Activated CD8-positive, alpha-beta T cell treated with anti-CD3 and anti-CD28 coated beads for 36 hours (primary cell): ENCODE results near the gene CLDN5. TPM values are rescaled to one million over a fixed set of nuclear protein-coding genes. Genes with fewer than 3 reads are reported as not detected.

Experiments used
- ATAC-seq: fragments of 200-7000 bp; cut with Tn5 transposase; one replicate; pipeline ENCODE4 v1.10.0; 2021; ENCODE audit warnings: mild to moderate bottlenecking, moderate library complexity
- CTCF ChIA-PET: fragments of 350-600 bp; sonication (Branson Sonifier 250); formaldehyde crosslinking; loops from one replicate; lab custom pipeline; 2021; ENCODE audit warnings: antibody characterized with exemption; lab: Charles Lee
- POLR2A ChIA-PET: fragments of 350-600 bp; sonication (Branson Sonifier 250); formaldehyde crosslinking; loops from one replicate; lab custom pipeline; 2021; ENCODE audit warnings: antibody characterized with exemption; lab: Charles Lee
- DNase-seq: peaks from one replicate; pipeline ENCODE4 v3.0.0-alpha.2; 2020
- H3K27ac Mint-ChIP-seq: one replicate; pipeline ENCODE4 v1.8.0; 2021; ENCODE audit warnings: mild to moderate bottlenecking, mixed read lengths
- H3K27me3 Mint-ChIP-seq: one replicate; pipeline ENCODE4 v1.8.0; 2021; ENCODE audit warnings: mixed read lengths
- H3K36me3 Mint-ChIP-seq: one replicate; pipeline ENCODE4 v1.8.0; 2021; ENCODE audit warnings: low read depth, mixed read lengths
- H3K4me1 Mint-ChIP-seq: one replicate; pipeline ENCODE4 v1.8.0; 2021; ENCODE audit warnings: low read depth, mixed read lengths
- H3K4me3 Mint-ChIP-seq: one replicate; pipeline ENCODE4 v1.8.0; 2021; ENCODE audit warnings: mild to moderate bottlenecking, moderate library complexity, mixed read lengths
- H3K9me3 Mint-ChIP-seq: one replicate; pipeline ENCODE4 v1.8.0; 2021; ENCODE audit warnings: mixed read lengths
- intact Hi-C: fragments of 100-400 bp; cut with micrococcal nuclease; formaldehyde crosslinking; loops from one replicate; pipeline ENCODE4 v1.10.0; 2022
- total RNA-seq, 2 experiments: library from RNA; stranded (reverse); gene quantifications; one replicate each; pipeline ENCODE4 v1.2.3, GENCODE V29; 2021
- TF ChIP-seq, protein P1 (sequence below): fragments of 200-600 bp; IDR thresholded peaks from one replicate; pipeline ENCODE4 v1.8.0; 2022; ENCODE audit warnings: antibody characterized with exemption, mild to moderate bottlenecking

Gene CLDN5
- total RNA-seq, 2 experiments from 2014 or later, result not detected

GRCh38 chr22:19509191-19509590 is 15.0 kb downstream of the CLDN5 start:
- no peak overlapping the region for H3K4me3 Mint-ChIP-seq
- ATAC-seq (no peak), DNase-seq (no peak)
- CTCF ChIA-PET, result no interaction called here
- H3K27me3 Mint-ChIP-seq, result no peaks in the 10 kb centered on the region
- no peak overlapping the region for H3K27ac Mint-ChIP-seq
- peaks cover 4% of the 10 kb centered on the region for H3K9me3 Mint-ChIP-seq
- TF ChIP-seq, protein P1, sequence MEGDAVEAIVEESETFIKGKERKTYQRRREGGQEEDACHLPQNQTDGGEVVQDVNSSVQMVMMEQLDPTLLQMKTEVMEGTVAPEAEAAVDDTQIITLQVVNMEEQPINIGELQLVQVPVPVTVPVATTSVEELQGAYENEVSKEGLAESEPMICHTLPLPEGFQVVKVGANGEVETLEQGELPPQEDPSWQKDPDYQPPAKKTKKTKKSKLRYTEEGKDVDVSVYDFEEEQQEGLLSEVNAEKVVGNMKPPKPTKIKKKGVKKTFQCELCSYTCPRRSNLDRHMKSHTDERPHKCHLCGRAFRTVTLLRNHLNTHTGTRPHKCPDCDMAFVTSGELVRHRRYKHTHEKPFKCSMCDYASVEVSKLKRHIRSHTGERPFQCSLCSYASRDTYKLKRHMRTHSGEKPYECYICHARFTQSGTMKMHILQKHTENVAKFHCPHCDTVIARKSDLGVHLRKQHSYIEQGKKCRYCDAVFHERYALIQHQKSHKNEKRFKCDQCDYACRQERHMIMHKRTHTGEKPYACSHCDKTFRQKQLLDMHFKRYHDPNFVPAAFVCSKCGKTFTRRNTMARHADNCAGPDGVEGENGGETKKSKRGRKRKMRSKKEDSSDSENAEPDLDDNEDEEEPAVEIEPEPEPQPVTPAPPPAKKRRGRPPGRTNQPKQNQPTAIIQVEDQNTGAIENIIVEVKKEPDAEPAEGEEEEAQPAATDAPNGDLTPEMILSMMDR, result no peak
- peaks cover 78% of the 10 kb centered on the region for H3K36me3 Mint-ChIP-seq
- intact Hi-C loops, result no loop called here
- POLR2A ChIA-PET, result interaction anchor here (1.3 kb wide), 1 partner anchor 12 kb away, joined by 3 read pairs; no protein-coding TSS in a partner anchor
- peaks cover 13% of the 10 kb centered on the region for H3K4me1 Mint-ChIP-seq

- ATAC-seq (no peak), DNase-seq (no peak)
- intact Hi-C loops, result no loop called here
- ChIA-PET POLR2A (interaction anchor here (1.4 kb wide), 1 partner anchor 99 kb away, joined by 6 read pairs; no protein-coding TSS in a partner anchor), CTCF (interaction anchor here (1.4 kb wide), 1 partner anchor 122 kb away, joined by 4 read pairs; no protein-coding TSS in a partner anchor)
- Mint-ChIP-seq H3K4me3 (no peak overlapping the region), H3K27me3 (no peaks in the 10 kb centered on the region), H3K27ac (no peak overlapping the region), H3K36me3 (peaks cover 79% of the 10 kb centered on the region), H3K4me1 (peaks cover 15% of the 10 kb centered on the region), H3K9me3 (peaks cover 4% of the 10 kb centered on the region)
- TF ChIP-seq, protein P1, result no peak
These were observed 16.0 kb downstream of the CLDN5 start for GRCh38 chr22:19508024-19508776.

GRCh38 chr22:19507534-19507861 is 16.7 kb downstream of the CLDN5 start:
- Mint-ChIP-seq H3K27ac (no peak overlapping the region), H3K36me3 (peaks cover 73% of the 10 kb centered on the region), H3K4me1 (peaks cover 15% of the 10 kb centered on the region), H3K9me3 (peaks cover under 1% of the 10 kb centered on the region), H3K27me3 (no peaks in the 10 kb centered on the region), H3K4me3 (no peak overlapping the region)
- intact Hi-C loops, result no loop called here
- ATAC-seq (no peak), DNase-seq (no peak)
- POLR2A ChIA-PET, result interaction anchor here (1.4 kb wide), 1 partner anchor 100 kb away, joined by 6 read pairs; no protein-coding TSS in a partner anchor
- TF ChIP-seq, protein P1, result no peak
- CTCF ChIA-PET, result interaction anchor here (1.4 kb wide), 1 partner anchor 122 kb away, joined by 4 read pairs; no protein-coding TSS in a partner anchor

DNA sequence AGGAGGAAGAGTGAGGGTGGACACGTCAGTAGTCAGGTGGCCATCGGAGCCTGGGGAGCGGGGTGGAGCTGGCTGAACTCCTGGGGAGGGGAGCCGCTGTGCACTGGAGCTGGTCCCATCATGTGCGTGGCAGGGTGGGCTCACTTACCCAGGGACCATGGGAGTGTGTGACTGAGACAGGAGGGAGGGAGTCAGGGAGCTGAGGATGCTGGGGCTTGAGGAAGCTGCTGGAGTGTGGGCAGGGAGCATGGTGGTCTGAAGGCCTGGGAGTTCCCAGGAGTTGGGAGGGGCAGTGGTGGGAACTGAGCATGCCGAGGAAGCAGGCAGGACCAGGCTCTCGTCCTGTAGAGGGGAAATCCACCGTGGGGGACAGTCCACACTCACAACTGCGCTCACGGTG is 18.0 kb downstream of the CLDN5 start:
- Mint-ChIP-seq H3K4me3 (no peak overlapping the region), H3K36me3 (peaks cover 65% of the 10 kb centered on the region), H3K27ac (no peak overlapping the region), H3K4me1 (peaks cover 15% of the 10 kb centered on the region), H3K9me3 (no peaks in the 10 kb centered on the region), H3K27me3 (no peaks in the 10 kb centered on the region)
- DNase-seq, result no peak
- ChIA-PET POLR2A (interaction anchor here (0.6 to 1.9 kb wide), 6 partner anchors 12 to 123 kb away, joined by 3 to 5 read pairs (median 3); no protein-coding TSS in a partner anchor), CTCF (no interaction called here)
- no peak for ATAC-seq
- intact Hi-C loops, result no loop called here
- TF ChIP-seq, protein P1, result no peak

GRCh38 chr22:19505735-19506126 is 18.5 kb downstream of the CLDN5 start:
- H3K9me3 Mint-ChIP-seq, result no peaks in the 10 kb centered on the region
- no peak overlapping the region for H3K4me3 Mint-ChIP-seq
- H3K27me3 Mint-ChIP-seq, result no peaks in the 10 kb centered on the region
- peaks cover 62% of the 10 kb centered on the region for H3K36me3 Mint-ChIP-seq
- DNase-seq (no peak), ATAC-seq (no peak)
- ChIA-PET POLR2A (interaction anchor here (0.7 to 1.9 kb wide), 4 partner anchors 12 to 124 kb away, joined by 3 to 5 read pairs (median 3); no protein-coding TSS in a partner anchor), CTCF (no interaction called here)
- TF ChIP-seq, protein P1, result no peak
- intact Hi-C loops, result no loop called here
- H3K27ac Mint-ChIP-seq, result no peak overlapping the region
- H3K4me1 Mint-ChIP-seq, result peaks cover 15% of the 10 kb centered on the region
